ENCODE results near the gene LRRFIP1.

DNA sequence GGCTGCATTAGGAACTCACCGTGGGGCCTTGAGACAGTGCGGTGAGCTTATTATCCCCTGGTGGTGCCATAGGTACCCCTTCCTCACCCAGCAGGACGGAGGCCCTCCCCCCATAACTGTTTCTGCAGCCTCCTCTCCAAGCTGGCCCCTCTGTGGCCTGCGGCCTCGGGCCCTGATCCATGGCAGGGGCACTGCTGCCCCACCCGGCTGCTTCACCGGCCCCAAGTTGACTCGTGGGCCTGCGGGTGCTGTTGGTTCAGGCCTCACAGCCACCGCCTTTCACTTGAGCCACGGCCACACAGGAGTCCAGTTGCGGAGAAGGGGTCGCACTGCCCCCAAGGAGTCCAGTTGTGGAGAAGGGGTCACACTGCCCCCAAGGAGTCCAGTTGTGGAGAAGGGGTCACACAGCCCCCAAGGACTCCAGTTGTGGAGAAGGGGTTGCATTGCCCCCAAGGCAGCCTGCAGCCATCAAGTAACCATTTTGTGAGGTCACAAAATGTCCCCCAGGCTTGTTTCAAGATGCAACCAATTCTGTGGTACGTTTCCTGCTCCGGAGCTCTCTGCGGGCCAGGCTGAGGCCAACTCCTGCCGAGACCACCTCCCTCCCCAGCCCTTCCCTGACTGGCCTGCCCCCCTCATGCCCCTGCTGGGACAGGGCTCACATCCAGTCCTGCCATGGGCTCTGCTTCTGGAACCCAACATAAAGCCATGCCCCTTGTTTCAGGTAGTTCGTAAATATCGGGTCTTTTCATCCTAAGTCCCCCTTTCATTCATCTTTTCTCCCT is 4.6 kb downstream of the LRRFIP1 start:
- no peak for TF ChIP-seq REST (IDR thresholded peaks at IDR 0.05; ENCODE audit: low read depth)
- no peak for TF ChIP-seq USF1 (IDR thresholded peaks at IDR 0.05)
- TF ChIP-seq TAF1 (IDR thresholded peaks at IDR 0.05; ENCODE audit: low read depth) = no peak
- no peak for TF ChIP-seq RAD21 (IDR thresholded peaks at IDR 0.05; ENCODE audit: low read depth)
- no peak for TF ChIP-seq TCF12 (IDR thresholded peaks at IDR 0.05; ENCODE audit: low read depth)
- TF ChIP-seq CEBPB (IDR thresholded peaks at IDR 0.05) = no peak
- no peak for TF ChIP-seq ZBTB7A (IDR thresholded peaks at IDR 0.05; ENCODE audit: low read depth)
- TF ChIP-seq YY1 (IDR thresholded peaks at IDR 0.05; ENCODE audit: low read depth) = no peak
- no peak for TF ChIP-seq EP300 (IDR thresholded peaks at IDR 0.05; ENCODE audit: borderline replicate concordance)
- TF ChIP-seq MAX (IDR thresholded peaks at IDR 0.05) = no peak
- TF ChIP-seq NFIC (IDR thresholded peaks at IDR 0.05) = no peak
- no peak for TF ChIP-seq FOXM1 (IDR thresholded peaks at IDR 0.05; ENCODE audit: borderline replicate concordance, low read depth)
- TF ChIP-seq TEAD4 (IDR thresholded peaks at IDR 0.05) = no peak
- no peak for TF ChIP-seq EGR1 (IDR thresholded peaks at IDR 0.05)
